ENCODE results near the gene PKNOX2.

PKNOX2 gene

GRCh38 chr11:125124618-125124992 is 39.9 kb upstream of the PKNOX2 start:
- H3K14ac ChIP-seq (ENCODE audit: low read length), result no peak overlapping the region
- no peak overlapping the region for H3K23ac ChIP-seq (ENCODE audit: low read length)
- no peak overlapping the region for H4K8ac ChIP-seq (ENCODE audit: low read depth, low read length)
- no peak overlapping the region for H3K4ac ChIP-seq (ENCODE audit: low read depth, low read length)
- no peak overlapping the region for H2AFZ ChIP-seq (ENCODE audit: insufficient read depth, low read length, poor library complexity)
- H3K36me3 ChIP-seq (ENCODE audit: control insufficient read depth in 1 of 2, insufficient read depth in 2 of 2, low read length in 2 of 2), result no peaks in the 10 kb centered on the region
- no peaks in the 10 kb centered on the region for H3K9me3 ChIP-seq (ENCODE audit: insufficient read depth, low read depth, low read length)
- H4K91ac ChIP-seq (ENCODE audit: low read depth, low read length), result no peak overlapping the region
- H3K4me3 ChIP-seq (ENCODE audit: low read depth, low read length), result no peak overlapping the region
- no peak overlapping the region for H4K12ac ChIP-seq (ENCODE audit: low read depth, low read length)
- H3K27me3 ChIP-seq (ENCODE audit: insufficient read depth, low read length), result no peaks in the 10 kb centered on the region
- H3K27ac ChIP-seq (ENCODE audit: low read depth, low read length), result no peak overlapping the region
- H2BK5ac ChIP-seq (ENCODE audit: low read depth, low read length, poor library complexity), result no peak overlapping the region
- H3K4me1 ChIP-seq (ENCODE audit: control insufficient read depth in 1 of 2, insufficient read depth in 2 of 2, low read length in 2 of 2), result peaks cover 2 to 3% of the 10 kb centered on the region in 2 experiments
- no peak overlapping the region for H3K4me2 ChIP-seq (ENCODE audit: low read length)
- no peak overlapping the region for H2BK12ac ChIP-seq (ENCODE audit: low read length)
- H3K79me1 ChIP-seq (ENCODE audit: low read length), result no peaks in the 10 kb centered on the region
- H2AK5ac ChIP-seq (ENCODE audit: low read length), result no peak overlapping the region
- no peak overlapping the region for H2BK120ac ChIP-seq (ENCODE audit: insufficient read depth, low read length, poor library complexity)
- H3K18ac ChIP-seq (ENCODE audit: low read length), result no peak overlapping the region
- no CpG with 5 or more reads among the region's 4 CpGs for WGBS (ENCODE audit: extremely low coverage, insufficient coverage, insufficient read length)
- H3K9ac ChIP-seq (ENCODE audit: low read length), result no peak overlapping the region
- H3K79me2 ChIP-seq (ENCODE audit: control insufficient read depth, insufficient read depth, low read length, poor library complexity), result no peaks in the 10 kb centered on the region
- DNase-seq, result no peak

- H3K79me1 ChIP-seq (ENCODE audit: low read length), result no peaks in the 10 kb centered on the region
- no peak overlapping the region for H3K14ac ChIP-seq (ENCODE audit: low read length)
- H3K18ac ChIP-seq (ENCODE audit: low read length), result no peak overlapping the region
- no peaks in the 10 kb centered on the region for H3K27me3 ChIP-seq (ENCODE audit: insufficient read depth, low read length)
- H3K23ac ChIP-seq (ENCODE audit: low read length), result no peak overlapping the region
- no peak for DNase-seq
- no peak overlapping the region for H2AK5ac ChIP-seq (ENCODE audit: low read length)
- no peak overlapping the region for H3K4ac ChIP-seq (ENCODE audit: low read depth, low read length)
- no peaks in the 10 kb centered on the region for H3K36me3 ChIP-seq (ENCODE audit: control insufficient read depth in 1 of 2, insufficient read depth in 2 of 2, low read length in 2 of 2)
- H2BK12ac ChIP-seq (ENCODE audit: low read length), result no peak overlapping the region
- no peak overlapping the region for H2AFZ ChIP-seq (ENCODE audit: insufficient read depth, low read length, poor library complexity)
- no peak overlapping the region for H2BK120ac ChIP-seq (ENCODE audit: insufficient read depth, low read length, poor library complexity)
- H3K9ac ChIP-seq (ENCODE audit: low read length), result no peak overlapping the region
- H4K12ac ChIP-seq (ENCODE audit: low read depth, low read length), result no peak overlapping the region
- H4K8ac ChIP-seq (ENCODE audit: low read depth, low read length), result no peak overlapping the region
- no peaks in the 10 kb centered on the region for H3K9me3 ChIP-seq (ENCODE audit: insufficient read depth, low read depth, low read length)
- no peaks in the 10 kb centered on the region for H3K79me2 ChIP-seq (ENCODE audit: control insufficient read depth, insufficient read depth, low read length, poor library complexity)
- H3K4me3 ChIP-seq (ENCODE audit: low read depth, low read length), result no peak overlapping the region
- H3K27ac ChIP-seq (ENCODE audit: low read depth, low read length), result no peak overlapping the region
- H2BK5ac ChIP-seq (ENCODE audit: low read depth, low read length, poor library complexity), result no peak overlapping the region
- H3K4me2 ChIP-seq (ENCODE audit: low read length), result no peak overlapping the region
- no peak overlapping the region for H4K91ac ChIP-seq (ENCODE audit: low read depth, low read length)
- H3K4me1 ChIP-seq (ENCODE audit: control insufficient read depth in 1 of 2, insufficient read depth in 2 of 2, low read length in 2 of 2), result peaks cover 2 to 3% of the 10 kb centered on the region in 2 experiments
- no CpG with 5 or more reads among the region's 4 CpGs for whole genome bisulfite sequencing (ENCODE audit: extremely low coverage, insufficient coverage, insufficient read length)
These were observed 36.1 kb upstream of the PKNOX2 start for GRCh38 chr11:125128450-125128849.

GRCh38 chr11:125129316-125129993 is 35.1 kb upstream of the PKNOX2 start:
- Histone ChIP-seq H3K9ac (ENCODE audit: low read length) (no peak overlapping the region), H2AK5ac (ENCODE audit: low read length) (no peak overlapping the region), H3K18ac (ENCODE audit: low read length) (no peak overlapping the region), H3K4ac (ENCODE audit: low read depth, low read length) (no peak overlapping the region), H3K4me1 (ENCODE audit: control insufficient read depth in 1 of 2, insufficient read depth in 2 of 2, low read length in 2 of 2) (no peaks in the 10 kb centered on the region), H3K23ac (ENCODE audit: low read length) (no peak overlapping the region), H3K9me3 (ENCODE audit: insufficient read depth, low read depth, low read length) (no peaks in the 10 kb centered on the region), H2AFZ (ENCODE audit: insufficient read depth, low read length, poor library complexity) (no peak overlapping the region), H3K4me2 (ENCODE audit: low read length) (no peak overlapping the region), H4K91ac (ENCODE audit: low read depth, low read length) (no peak overlapping the region), H3K14ac (ENCODE audit: low read length) (no peak overlapping the region), H3K79me1 (ENCODE audit: low read length) (no peaks in the 10 kb centered on the region), H4K8ac (ENCODE audit: low read depth, low read length) (no peak overlapping the region), H2BK5ac (ENCODE audit: low read depth, low read length, poor library complexity) (no peak overlapping the region), H3K27me3 (ENCODE audit: insufficient read depth, low read length) (no peaks in the 10 kb centered on the region), H3K4me3 (ENCODE audit: low read depth, low read length) (no peak overlapping the region), H3K36me3 (ENCODE audit: control insufficient read depth in 1 of 2, insufficient read depth in 2 of 2, low read length in 2 of 2) (no peaks in the 10 kb centered on the region), H3K27ac (ENCODE audit: low read depth, low read length) (no peak overlapping the region), H3K79me2 (ENCODE audit: control insufficient read depth, insufficient read depth, low read length, poor library complexity) (no peaks in the 10 kb centered on the region), H2BK12ac (ENCODE audit: low read length) (no peak overlapping the region), H4K12ac (ENCODE audit: low read depth, low read length) (no peak overlapping the region), H2BK120ac (ENCODE audit: insufficient read depth, low read length, poor library complexity) (no peak overlapping the region)
- DNase-seq, result no peak
- WGBS (ENCODE audit: extremely low coverage, insufficient coverage, insufficient read length), result no CpG with 5 or more reads among the region's 22 CpGs

GRCh38 chr11:125132071-125132470 is 32.5 kb upstream of the PKNOX2 start:
- Histone ChIP-seq H3K4me1 (ENCODE audit: control insufficient read depth in 1 of 2, insufficient read depth in 2 of 2, low read length in 2 of 2) (no peaks in the 10 kb centered on the region), H3K14ac (ENCODE audit: low read length) (no peak overlapping the region), H3K4me3 (ENCODE audit: low read depth, low read length) (no peak overlapping the region)

More at GRCh38 chr11:125132071-125132470, 32.5 kb upstream of the PKNOX2 start:
- no peak overlapping the region for H2AFZ ChIP-seq (ENCODE audit: insufficient read depth, low read length, poor library complexity)
- no peak overlapping the region for H2BK120ac ChIP-seq (ENCODE audit: insufficient read depth, low read length, poor library complexity)
- H2BK12ac ChIP-seq (ENCODE audit: low read length), result no peak overlapping the region
- no CpG with 5 or more reads among the region's 1 CpG for WGBS (ENCODE audit: extremely low coverage, insufficient coverage, insufficient read length)
- no peaks in the 10 kb centered on the region for H3K36me3 ChIP-seq (ENCODE audit: control insufficient read depth in 1 of 2, insufficient read depth in 2 of 2, low read length in 2 of 2)
- no peak overlapping the region for H3K23ac ChIP-seq (ENCODE audit: low read length)
- no peak for DNase-seq
- no peak overlapping the region for H3K9ac ChIP-seq (ENCODE audit: low read length)
- H4K91ac ChIP-seq (ENCODE audit: low read depth, low read length), result no peak overlapping the region
- no peak overlapping the region for H2AK5ac ChIP-seq (ENCODE audit: low read length)
- no peak overlapping the region for H4K8ac ChIP-seq (ENCODE audit: low read depth, low read length)
- no peak overlapping the region for H3K4me2 ChIP-seq (ENCODE audit: low read length)
- no peak overlapping the region for H3K18ac ChIP-seq (ENCODE audit: low read length)
- H3K79me1 ChIP-seq (ENCODE audit: low read length), result no peaks in the 10 kb centered on the region
- H3K9me3 ChIP-seq (ENCODE audit: insufficient read depth, low read depth, low read length), result no peaks in the 10 kb centered on the region
- no peaks in the 10 kb centered on the region for H3K79me2 ChIP-seq (ENCODE audit: control insufficient read depth, insufficient read depth, low read length, poor library complexity)
- H3K27me3 ChIP-seq (ENCODE audit: insufficient read depth, low read length), result no peaks in the 10 kb centered on the region
- no peak overlapping the region for H2BK5ac ChIP-seq (ENCODE audit: low read depth, low read length, poor library complexity)
- no peak overlapping the region for H3K4ac ChIP-seq (ENCODE audit: low read depth, low read length)
- no peak overlapping the region for H4K12ac ChIP-seq (ENCODE audit: low read depth, low read length)
- no peak overlapping the region for H3K27ac ChIP-seq (ENCODE audit: low read depth, low read length)
